ENCODE results near the gene BTBD19. TPM values are rescaled to one million over a fixed set of nuclear protein-coding genes. Genes with fewer than 3 reads are reported as not detected.

BTBD19 gene
- total and polyA plus RNA-seq, 9 of the 15 experiments (the other 6 are each of a cell fraction or from before 2014, with no cell fraction given) = 0.22 to 2.0 (median 0.95) TPM

DNA sequence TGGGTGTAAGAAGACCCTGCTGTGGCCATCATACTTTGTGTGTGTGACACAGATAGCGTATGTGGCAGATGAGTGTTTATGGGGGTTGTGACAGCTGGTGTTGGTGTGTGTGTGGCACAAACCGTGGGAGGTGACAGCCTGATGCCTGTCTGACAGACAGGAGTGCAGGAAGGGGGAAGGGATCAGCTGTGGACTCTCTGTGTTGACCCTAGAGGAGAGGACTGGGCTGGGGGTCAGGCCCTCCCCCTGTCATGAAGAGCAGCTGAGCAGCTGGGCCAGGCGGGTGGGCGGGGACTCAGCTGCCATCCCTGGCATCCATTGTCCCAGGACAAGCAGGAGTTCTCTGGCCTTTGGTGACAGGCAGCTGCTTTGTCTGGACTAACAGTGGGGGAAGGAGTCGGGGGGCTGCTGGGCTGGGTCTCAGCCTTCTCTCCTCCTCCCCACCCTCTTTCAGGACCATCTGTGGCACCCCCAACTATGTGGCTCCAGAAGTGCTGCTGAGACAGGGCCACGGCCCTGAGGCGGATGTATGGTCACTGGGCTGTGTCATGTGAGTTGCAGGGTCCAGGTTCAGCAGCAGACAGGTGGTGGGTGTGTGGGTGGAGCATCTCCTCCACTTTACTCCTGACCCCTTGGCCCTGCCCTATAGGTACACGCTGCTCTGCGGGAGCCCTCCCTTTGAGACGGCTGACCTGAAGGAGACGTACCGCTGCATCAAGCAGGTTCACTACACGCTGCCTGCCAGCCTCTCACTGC lies 5.8 kb upstream of the BTBD19 start (continued):
- TF ChIP-seq POU5F1 (IDR thresholded peaks at IDR 0.05; ENCODE audit: borderline replicate concordance, low read depth, low read length, partially characterized antibody) (no peak), ATF7 (IDR thresholded peaks at IDR 0.05) (no peak), ZNF197 (CRISPR knock-in tag; IDR thresholded peaks at IDR 0.05; ENCODE audit: low read depth) (no peak), CEBPG (CRISPR knock-in tag; IDR thresholded peaks at IDR 0.05) (no peak), CEBPG (tag; conservative IDR thresholded peaks at IDR 0.05 in 1 of 2, IDR thresholded peaks at IDR 0.05 in 1 of 2) (no peak), HEY1 (CRISPR knock-in tag; IDR thresholded peaks at IDR 0.05; ENCODE audit: borderline replicate concordance) (no peak), POLR3A (IDR thresholded peaks at IDR 0.05; ENCODE audit: borderline replicate concordance, extremely low read depth, insufficient read depth, insufficient read length) (no peak), RAD51 (IDR thresholded peaks at IDR 0.05; ENCODE audit: borderline replicate concordance, low read depth) (no peak), BMI1 (IDR thresholded peaks at IDR 0.05; ENCODE audit: low read length) (no peak), RFX1 (IDR thresholded peaks at IDR 0.05) (no peak), TAF9B (IDR thresholded peaks at IDR 0.05; ENCODE audit: partially characterized antibody) (no peak), ZNF639 (CRISPR knock-in tag; conservative IDR thresholded peaks at IDR 0.05 in 1 of 2, IDR thresholded peaks at IDR 0.05 in 1 of 2) (no peak), ZBTB11 (CRISPR knock-in tag; IDR thresholded peaks at IDR 0.05) (no peak), SMARCC2 (IDR thresholded peaks at IDR 0.05; ENCODE audit: low read depth) (no peak), MXI1 (IDR thresholded peaks at IDR 0.05; ENCODE audit: low read depth, low read length) (no peak), HDAC2 (IDR thresholded peaks at IDR 0.05) (no peak)
- TF ChIP-seq, protein P1, sequence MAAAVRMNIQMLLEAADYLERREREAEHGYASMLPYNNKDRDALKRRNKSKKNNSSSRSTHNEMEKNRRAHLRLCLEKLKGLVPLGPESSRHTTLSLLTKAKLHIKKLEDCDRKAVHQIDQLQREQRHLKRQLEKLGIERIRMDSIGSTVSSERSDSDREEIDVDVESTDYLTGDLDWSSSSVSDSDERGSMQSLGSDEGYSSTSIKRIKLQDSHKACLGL (CRISPR knock-in tag; IDR thresholded peaks at IDR 0.05; ENCODE audit: borderline replicate concordance, poor library complexity, severe bottlenecking) = no peak
- TF ChIP-seq, protein P2, sequence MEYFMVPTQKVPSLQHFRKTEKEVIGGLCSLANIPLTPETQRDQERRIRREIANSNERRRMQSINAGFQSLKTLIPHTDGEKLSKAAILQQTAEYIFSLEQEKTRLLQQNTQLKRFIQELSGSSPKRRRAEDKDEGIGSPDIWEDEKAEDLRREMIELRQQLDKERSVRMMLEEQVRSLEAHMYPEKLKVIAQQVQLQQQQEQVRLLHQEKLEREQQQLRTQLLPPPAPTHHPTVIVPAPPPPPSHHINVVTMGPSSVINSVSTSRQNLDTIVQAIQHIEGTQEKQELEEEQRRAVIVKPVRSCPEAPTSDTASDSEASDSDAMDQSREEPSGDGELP (CRISPR knock-in tag; IDR thresholded peaks at IDR 0.05; ENCODE audit: borderline replicate concordance) = peak; percentile 67; the same call in 1 of the 2 replicates

Measured in K562 (cell line).